HT1080 (cell line): ENCODE results near the gene AP3S2. TPM values are rescaled to one million over a fixed set of nuclear protein-coding genes. Genes with fewer than 3 reads are reported as not detected.

ENCODE experiments used
- DNase-seq: peaks from one replicate; pipeline ENCODE4 v3.0.0-alpha.2; 2015; ENCODE audit warnings: low read depth
- total RNA-seq: library from RNA; depleted of rRNA; stranded (reverse); fragments of >200 nt; shearing (Covaris generic); gene quantifications from 2 replicates; pipeline ENCODE4 v1.2.3, GENCODE V29; 2014

AP3S2 gene
- total RNA-seq, 1 experiment from 2014 or later, result 21.1 TPM

DNA sequence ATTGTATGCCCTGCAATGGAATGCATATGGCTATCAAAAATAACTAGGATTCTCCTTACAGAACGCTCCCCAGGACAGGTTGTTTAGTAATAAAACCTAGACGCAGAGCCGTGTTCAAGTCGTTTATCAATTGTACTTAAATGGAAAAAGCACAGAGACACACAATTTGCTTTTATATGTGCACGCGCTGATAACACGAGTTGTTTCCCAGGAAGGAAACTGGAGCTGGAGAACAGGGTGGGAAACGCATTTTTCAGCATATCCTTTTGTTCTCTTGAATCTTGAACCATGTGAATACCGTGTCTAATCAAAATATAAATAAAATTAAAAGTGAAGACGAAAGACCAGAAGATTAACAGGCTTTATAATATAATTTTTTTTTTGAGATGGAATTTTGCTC, 75.5 kb downstream of the AP3S2 start:
- no peak for DNase-seq

DNA sequence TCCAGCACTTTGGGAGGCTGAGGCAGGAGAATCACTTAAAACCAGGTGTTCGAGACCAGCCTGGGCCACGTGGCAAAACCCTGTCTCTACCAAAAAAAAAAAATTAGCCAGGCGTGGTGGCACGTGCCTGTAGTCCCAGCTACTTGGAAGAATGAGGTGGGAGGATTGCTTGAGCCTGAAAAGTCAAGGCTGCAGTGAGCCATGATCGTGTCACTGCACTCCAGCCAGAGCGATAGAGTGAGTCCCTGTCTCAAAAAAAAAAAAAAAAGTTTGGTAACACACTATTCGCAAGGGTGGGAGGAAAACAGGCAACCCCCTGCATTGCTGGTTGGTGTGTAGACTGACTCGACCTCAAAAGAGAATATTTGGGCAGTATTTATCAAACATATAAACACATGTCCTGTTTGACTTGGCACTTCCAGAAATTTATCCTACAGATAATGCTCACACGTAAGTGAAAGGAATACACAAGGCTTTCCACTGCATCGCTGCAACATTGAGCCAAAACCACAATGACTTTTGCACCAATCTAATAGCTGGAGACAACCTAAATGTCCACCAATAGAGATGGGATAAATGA, 76.0 kb downstream of the AP3S2 start:
- DNase-seq, result no peak

DNA sequence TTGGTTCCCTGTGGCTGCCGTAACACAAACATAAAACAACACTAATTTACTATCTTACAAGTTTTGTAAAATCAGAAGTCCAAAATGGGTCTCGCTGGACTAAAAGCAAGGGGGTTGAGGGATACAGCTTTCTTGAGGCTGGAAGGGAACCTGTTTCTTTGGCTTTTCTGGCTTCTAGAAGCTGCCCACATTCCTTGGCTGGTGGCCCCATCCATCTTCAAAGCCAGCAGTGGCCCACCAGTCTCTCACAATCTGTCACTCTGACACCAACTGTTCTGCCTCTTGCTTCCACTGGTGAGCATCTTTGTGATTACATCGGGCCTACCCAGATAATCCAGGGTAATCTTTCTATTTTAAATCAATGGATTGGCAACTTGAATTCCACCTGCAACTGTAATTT, 78.0 kb downstream of the AP3S2 start:
- DNase-seq, result no peak

DNA sequence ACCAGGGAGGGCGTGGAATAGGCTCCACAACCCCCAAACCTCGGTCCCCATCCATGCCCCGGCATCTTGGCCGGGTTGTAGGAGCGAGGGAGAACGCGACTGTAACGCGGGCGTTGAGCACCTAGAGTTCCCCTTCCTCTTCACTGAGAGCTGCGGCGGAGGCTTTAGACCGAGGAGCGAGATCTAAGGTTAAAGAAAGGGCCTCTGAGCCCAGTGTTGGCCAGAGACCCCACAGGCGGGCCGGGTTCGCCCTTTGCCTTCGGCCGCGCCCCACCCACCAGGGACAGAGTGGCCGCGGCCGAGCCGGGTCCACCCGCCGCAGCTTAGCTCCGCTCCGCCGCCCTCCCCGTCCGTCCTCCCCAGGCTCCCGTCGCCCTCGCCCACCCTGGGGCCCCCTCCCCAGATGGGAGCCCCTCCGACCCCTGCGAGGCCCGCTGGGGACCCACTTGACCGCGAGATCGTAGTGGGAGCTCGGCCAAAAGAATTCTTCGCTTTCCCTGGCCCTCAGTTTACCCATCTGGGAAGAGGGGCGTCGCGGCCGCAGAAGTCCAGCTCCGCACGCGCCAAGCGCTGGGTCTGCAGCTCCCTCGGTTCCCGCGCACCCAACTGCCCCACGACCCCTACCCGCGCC, 79.6 kb downstream of the AP3S2 start:
- DNase-seq, result no peak

DNA sequence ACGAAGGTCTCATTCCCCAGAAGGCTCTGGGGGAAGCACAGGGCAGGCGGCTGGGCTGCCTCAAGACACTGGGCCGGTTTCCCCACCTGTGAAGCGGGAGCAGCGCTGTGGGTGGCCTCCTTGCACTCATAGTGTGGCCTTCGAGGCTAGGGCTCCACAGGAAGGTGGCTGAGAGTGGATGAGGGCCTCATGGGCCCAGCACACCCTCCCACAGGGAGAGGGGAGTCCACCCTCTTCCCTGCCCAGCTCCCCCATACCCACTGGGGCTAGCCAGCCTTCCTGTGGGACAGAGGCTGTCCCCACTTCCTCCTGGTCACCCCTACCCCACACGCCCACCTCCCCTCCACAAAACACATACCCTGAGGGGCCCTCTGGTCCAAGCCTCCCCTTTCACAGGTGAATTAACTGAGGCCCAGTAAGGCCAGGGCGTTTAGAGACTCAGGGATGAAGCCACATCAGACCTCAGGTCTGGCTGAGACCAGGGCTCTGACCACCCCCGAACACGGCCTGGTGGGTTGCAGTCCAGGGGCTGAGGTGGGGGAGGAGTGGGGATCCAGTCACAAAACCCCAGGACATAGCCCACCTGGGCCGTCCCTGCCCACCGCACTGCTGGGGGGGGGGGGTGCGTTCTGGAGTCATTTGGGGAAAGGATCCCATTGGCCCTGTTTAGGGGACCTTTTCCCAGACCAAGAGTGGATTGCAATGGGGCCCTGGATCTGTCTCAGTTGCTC, 80.2 kb downstream of the AP3S2 start:
- DNase-seq, result no peak

DNA sequence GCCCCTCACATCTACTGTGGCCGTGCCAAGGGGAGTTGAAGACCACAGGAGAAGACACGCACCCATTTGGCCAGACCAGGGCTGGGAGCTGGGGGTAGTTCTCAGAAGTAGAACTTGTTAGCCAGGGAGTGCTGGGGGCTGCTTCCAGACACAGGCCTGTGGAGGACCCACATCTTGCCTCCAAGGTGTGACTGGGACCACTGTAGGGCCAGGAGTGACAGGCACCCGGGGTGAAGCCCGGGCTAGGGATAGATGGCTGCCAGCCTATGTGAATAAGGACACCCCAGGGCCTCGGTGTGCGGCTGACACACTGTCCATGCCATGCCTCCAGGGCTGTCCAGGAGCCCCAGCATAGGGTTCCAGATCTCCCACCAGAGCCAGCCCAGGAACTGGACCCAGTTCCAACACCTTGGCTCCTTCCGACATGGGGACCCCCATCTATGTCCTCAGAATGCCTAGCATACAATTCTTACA, 80.9 kb downstream of the AP3S2 start:
- DNase-seq, result no peak

DNA sequence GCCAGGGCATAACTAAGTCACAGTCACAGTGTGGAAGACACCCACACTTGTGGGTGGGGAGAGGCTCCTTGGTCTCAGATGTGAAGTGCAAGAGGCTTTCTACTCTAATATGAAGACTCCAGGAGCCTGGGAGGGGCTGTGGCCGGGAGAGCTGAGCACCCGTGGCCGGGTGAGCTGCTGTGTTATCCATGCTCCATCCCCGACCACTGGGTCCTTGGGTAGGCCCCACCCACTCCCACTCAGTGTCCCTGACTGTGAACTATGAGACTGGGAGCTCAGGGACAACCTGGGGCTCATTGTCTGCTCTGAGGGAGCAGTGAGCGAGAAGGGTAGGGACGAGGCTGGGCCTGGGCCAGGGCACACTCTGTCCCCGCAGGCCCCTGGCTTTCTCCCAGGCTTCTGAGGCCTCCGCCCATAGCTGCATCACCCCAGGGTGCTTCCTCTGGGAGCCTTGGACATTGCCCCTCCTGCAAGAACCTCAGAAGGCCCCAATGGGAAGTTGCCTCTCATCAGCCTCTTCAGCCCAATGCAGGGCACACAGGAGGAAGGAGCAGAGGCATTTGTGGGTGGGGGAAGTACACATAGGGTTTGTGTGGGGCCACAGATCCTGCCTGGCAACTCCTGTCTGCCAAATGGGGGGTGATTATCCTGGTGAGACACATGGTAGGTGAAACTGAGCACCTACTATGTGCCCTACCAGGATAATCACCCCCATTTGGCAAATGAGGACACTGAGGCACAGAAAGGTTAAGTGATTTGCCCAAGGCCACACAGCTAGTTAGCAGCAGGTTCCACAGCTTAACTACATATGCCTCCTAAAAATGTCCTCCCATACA, 81.6 kb downstream of the AP3S2 start:
- peak; percentile 51 for DNase-seq

DNA sequence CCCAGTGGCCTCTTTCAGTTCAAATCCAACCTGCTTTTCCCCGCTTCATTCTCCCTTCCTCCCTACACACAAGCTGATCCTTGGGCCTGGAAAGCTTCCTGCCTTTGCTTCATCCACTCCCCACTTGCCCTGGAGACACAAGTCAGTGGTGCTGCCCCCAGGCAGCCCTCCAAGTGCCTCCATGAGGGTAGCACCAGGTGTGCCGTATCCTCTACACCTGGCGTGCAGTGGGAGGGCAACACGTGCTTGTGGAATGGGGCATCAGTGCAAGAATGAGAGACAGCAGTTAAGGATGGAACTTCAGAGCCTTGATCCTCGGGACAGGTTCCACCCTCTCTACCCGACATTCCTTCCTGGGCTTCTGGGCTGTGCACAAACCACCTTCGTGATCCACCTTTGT, 83.0 kb downstream of the AP3S2 start:
- no peak for DNase-seq

DNA sequence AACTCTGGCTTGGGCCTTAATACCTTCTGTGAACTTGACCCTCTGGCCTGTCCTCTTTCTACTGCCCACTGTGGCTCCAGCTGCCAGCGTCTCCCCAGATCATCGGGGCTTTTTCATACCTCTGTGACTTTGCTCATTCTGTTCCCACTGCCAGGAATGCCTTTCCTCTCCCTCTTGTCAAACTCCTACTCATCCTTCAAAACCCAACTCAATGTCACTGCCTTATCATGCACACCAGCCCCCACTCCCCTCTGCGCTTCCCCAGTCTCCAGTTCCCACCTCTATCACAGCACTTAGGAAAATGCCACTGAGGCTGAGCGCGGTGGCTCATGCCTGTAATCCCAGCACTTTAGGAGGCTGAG, 84.0 kb downstream of the AP3S2 start:
- no peak for DNase-seq

DNA sequence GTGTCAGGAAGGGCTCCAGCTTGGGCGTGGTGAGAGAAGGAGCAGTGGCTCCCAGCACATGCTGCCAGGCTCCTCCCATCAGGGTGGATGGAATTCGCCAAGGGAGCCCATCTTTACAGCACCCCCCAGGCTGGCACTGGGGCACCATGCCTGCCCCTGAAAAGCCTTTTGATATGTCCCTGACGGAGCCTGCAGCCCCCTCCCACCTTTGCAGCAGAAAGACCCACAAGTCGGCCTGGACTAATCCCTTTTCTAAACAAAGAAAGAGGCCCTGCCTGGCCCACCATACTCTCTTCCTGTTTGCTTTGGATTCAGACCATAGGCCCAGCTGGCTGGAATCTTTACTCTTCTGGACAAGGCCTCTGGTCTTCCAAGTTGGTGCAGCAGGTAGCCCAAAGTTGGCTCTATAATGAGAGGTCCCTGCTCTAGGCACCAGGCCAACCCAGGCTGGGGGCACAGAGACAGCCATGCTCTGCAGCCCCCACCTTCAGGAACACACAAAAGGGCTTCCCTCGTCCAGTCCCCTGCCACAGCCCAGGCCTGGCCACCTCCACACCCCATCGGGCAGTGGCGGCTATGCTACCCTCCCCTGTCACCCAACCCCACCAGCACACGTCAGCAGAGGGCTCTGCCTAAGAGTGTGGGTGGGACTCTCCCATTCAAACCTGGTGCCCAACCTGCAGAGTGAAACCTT, 84.6 kb downstream of the AP3S2 start:
- no peak for DNase-seq

DNA sequence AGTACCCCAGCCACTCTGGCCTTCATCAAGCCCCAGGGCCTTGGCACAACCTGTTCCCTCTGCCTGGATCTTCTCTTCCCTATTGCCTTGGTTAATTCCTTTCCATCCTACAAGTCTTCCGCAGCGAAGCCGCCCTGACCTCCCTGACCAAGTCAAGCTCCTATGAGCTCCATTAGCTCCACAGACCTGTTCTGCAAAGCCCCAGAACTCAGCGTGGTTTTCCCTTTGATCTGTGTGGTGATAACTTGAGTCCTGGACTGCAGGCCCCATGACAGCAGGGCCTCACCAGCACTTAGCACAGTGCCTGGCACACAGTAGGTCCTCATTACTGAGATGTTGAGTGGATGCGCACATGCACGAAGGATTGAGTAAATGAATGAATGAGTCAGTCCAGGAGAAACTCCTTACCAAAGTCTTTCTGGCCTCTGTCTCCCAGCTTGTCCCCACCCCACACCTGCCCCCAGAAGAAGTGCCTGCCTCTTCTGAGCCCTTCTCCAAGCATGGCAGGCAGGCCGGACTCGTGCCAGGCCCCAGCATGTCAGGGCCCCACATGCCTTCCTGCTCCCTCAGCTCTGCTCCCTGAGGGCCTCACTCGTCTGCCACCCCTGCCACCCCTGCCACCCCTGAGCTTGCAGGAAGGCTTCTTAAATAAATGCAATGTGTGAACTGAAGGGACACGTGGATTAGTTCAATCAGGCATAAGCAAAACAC, 85.5 kb downstream of the AP3S2 start:
- DNase-seq, result no peak

DNA sequence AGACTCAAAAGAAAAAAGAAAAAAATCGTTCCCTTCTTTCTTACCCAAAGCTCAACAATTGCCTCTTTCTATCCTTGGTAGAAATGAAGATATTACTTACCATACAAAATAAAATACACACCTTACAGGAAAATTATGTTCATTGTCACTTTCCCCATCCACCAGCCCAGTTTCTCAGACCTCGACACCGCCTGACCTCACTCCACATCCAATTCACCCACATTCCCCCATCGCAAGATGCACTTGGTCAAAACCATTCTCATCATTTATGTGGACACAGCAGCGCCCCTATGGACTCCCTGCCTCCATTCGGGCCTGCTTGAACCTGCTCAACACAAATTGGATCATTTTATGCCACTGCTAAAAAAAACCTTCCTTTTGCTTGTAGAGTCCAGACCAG, 86.1 kb downstream of the AP3S2 start:
- no peak for DNase-seq

DNA sequence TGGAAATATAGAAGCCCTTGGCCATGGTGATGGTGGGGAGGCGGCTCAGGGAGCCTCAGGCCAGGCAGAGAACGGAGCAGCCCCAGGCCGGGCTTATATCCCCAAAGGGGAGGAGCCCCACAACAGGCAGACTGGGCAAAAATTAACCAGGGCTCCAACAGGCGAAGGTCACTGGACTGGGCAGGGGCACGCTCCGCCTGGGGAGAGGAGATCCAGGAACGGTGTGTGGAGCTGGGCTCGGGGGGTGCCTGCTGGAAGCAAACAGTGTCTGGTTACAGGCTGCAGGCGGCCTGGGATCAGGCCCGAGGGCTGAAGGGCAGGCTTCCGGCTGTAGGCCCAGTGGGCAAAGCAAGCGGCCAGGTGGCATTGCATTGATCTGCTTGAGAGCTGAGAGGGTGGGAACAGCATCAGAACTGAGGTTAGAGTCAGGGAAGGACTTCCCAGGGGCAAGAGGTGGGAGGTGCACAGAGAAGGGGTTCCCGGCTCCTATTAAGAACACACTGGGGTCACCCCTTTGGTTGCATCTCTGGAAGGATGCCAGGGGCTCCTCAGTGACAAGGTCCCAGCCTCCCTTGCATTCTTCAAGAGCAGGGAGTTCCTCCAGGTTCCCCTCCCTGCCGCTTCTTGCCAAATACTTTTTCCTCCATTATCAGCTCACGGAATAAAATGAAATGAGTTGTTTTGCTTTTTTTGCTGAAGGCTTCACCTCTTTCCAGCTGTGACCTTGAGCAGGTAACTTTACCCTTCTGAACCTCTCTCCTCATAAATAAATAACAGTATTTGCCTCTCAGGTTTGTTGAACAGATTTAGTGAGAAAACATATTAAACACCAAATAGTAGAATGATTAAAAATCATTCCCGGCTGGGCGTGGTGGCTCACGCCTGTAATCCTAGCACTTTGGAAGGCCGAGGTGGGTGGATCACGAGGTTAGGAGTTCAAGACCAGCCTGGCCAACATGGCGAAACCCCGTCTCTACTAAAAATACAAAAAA, 86.9 kb downstream of the AP3S2 start:
- DNase-seq, result no peak

DNA sequence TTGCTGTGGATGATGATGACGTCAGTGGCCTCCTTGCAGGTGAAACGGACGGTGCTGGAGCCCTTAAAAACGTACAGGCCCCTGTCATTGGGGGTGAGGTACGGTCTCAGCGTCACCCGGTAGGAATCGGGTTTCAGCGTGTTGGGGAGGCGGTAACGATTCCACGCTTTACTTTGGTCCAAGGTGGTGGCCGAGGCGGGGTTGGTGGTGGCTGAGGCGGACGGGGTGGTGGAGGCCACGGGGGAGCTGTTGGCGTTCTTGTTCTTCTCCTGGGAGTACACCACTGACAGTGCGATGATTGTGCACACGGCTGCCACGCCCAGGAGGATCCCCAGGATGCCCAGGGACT, 87.6 kb downstream of the AP3S2 start:
- no peak for DNase-seq

DNA sequence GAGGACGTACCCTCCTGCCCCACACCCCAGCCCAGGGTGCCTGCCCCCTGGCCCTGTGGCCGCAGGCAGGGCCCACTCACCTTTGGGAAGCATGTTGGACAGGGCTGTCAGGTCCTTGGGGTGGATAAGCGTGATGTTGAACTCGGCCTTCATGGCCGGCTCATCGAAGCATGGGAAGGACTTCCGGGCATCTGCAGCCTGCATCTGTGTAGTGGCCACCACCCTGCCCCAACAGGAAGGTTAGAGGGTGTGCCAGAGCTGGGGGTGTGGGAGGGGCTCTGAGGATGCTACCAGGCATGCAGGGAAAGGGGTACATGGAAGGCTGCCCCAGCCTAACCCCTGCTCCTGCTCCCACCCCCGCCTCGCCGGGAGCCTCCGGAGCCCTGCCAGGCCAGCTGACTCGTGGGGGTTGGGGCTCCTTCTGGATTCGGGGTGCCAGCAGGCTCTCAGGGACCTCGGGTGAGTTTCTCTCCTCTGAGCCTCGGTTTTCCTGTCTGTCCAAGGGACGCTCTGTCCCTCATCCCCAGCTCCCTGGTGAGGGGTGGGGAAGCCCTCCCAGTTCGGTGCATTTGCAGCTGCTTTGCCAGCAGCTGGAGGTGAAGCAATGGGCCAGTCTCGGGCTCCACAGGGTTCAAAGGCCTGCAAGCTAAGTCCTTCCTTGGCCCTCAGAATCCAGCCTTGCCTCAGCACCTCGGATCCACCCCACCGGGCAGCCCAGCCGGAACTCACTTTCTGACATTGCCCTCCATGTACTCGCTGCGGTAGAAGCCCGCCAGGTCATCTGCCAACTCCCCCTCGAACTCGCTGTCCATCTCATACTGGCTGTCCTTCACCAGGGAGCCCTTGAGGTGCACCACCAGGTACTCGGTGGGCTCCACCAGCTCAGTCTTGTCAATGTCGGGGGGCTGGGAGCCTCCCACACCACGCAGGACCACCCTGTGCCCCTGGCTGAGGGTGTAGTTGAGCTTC, 88.3 kb downstream of the AP3S2 start:
- DNase-seq, result no peak

DNA sequence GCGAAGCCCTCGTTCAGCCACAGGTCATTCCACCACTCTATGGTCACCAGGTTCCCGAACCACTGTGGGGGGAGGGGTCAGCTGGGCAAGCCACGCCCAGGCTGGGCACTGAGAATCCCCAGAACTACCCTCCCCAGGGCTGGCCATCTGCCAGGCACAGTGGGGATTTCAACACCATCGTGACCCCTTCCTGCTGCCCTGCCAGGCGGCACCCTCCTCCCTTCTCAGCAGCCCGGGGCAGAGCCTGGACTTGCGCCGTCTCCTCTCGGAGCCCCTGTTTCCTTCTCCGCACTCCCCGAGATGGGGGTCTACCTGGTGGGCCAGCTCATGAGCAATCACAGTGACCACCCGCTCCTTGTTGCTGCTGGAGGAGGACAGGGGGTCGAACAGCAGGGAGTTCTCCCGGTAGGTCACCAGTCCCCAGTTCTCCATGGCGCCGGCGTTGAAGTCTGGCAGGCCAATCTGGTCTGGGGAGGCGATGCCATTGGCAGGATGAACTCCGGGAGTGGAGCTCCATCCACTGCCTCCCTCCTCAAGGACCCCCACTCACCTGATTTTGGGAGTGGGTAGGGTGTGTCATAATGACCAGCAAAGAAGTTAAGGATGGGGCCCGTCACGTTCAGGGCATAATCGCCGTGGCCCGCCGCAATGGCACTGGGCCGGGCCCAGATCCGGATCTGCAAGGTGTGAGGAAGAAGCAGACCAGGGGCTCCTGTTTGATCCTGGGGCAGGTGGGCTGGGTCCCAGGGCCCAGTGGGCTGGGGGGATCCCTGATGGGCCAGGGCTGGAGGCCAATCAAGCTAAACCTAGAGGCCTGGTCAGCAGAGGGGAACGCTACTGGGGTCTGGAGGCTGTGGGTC, 89.6 kb downstream of the AP3S2 start:
- DNase-seq, result no peak
